H1 (cell line): ENCODE data around the gene RHBG. TPM values are rescaled to one million over a fixed set of nuclear protein-coding genes. Genes with fewer than 3 reads are reported as not detected.

ENCODE experiments used
- CTCF ChIA-PET: fragments of 300-600 bp; sonication (Branson Sonifier 250); formaldehyde crosslinking; loops from one replicate; lab custom pipeline; 2021; ENCODE audit not compliant: partially characterized antibody; lab: Charles Lee
- POLR2A ChIA-PET: fragments of 300-600 bp; sonication (Branson Sonifier 250); formaldehyde crosslinking; loops from one replicate; lab custom pipeline; 2021; ENCODE audit warnings: inconsistent platforms; ENCODE audit not compliant: partially characterized antibody; lab: Charles Lee
- DNase-seq, 2 experiments: peaks; one replicate each; pipeline versions ENCODE4 v3.0.0 to v3.0.0-alpha.2; 2010 to 2022; ENCODE audit warnings: low spot score in 2 of 2, low read depth in 1 of 2, mixed read lengths in 1 of 2
- FAIRE-seq: peaks from 2 replicates; lab custom pipeline; 2011; peaks lifted over from hg19 to GRCh38; lab: Jason Lieb, UNC
- H2AFZ ChIP-seq: 2 replicates; pipeline ENCODE4 v1.8.1; 2012; ENCODE audit warnings: low read length, inconsistent platforms
- H2AK5ac ChIP-seq: 2 replicates; pipeline ENCODE4 v1.6.1; 2013; ENCODE audit warnings: low read depth, low read length
- H2BK120ac ChIP-seq: replicated peaks from 2 replicates; pipeline ENCODE3; 2013; ENCODE audit warnings: low read depth, low read length, inconsistent platforms
- H2BK12ac ChIP-seq: 2 replicates; pipeline ENCODE4 v1.6.1; 2013; ENCODE audit warnings: low read depth, low read length
- H2BK15ac ChIP-seq: 2 replicates; pipeline ENCODE4 v1.6.1; 2013; ENCODE audit warnings: low read length
- H2BK20ac ChIP-seq: 2 replicates; pipeline ENCODE4 v1.6.1; 2013; ENCODE audit warnings: low read length
- H2BK5ac ChIP-seq: 2 replicates; pipeline ENCODE4 v1.6.1; 2013; ENCODE audit warnings: low read depth, low read length
- H3K14ac ChIP-seq: 2 replicates; pipeline ENCODE4 v1.6.1; 2013; ENCODE audit warnings: inconsistent platforms; ENCODE audit not compliant: insufficient read length
- H3K18ac ChIP-seq: 2 replicates; pipeline ENCODE4 v1.6.1; 2013; ENCODE audit warnings: low read length; ENCODE audit errors: extremely low read depth
- H3K23ac ChIP-seq: 2 replicates; pipeline ENCODE4 v1.6.1; 2013; ENCODE audit warnings: inconsistent platforms; ENCODE audit not compliant: insufficient read length
- H3K23me2 ChIP-seq: 2 replicates; pipeline ENCODE4 v1.6.1; 2013; ENCODE audit warnings: low read depth, low read length
- H3K27ac ChIP-seq: 2 replicates; pipeline ENCODE4 v1.6.1; 2011; ENCODE audit warnings: low read depth, low read length, inconsistent platforms
- H3K27me3 ChIP-seq, 4 experiments: replicated peaks in 1 of 4; 1 replicate in 1 of 4; 2 replicates in 3 of 4; pipeline versions ENCODE4 v1.6.1 to v1.8.1; 2011 to 2013; ENCODE audit warnings: low read length in 3 of 4, mild to moderate bottlenecking in 3 of 4, inconsistent platforms in 2 of 4, mixed read lengths in 2 of 4, moderate library complexity in 1 of 4; ENCODE audit not compliant: control insufficient read depth in 3 of 4, insufficient read depth in 3 of 4; ENCODE audit errors: extremely low read depth in 1 of 4
- H3K36me3 ChIP-seq, 4 experiments: 2 replicates each; pipeline versions ENCODE4 v1.6.1 to v1.8.1; 2011 to 2013; ENCODE audit warnings: mild to moderate bottlenecking in 4 of 4, low read length in 3 of 4, moderate library complexity in 2 of 4, control low read depth in 1 of 4, inconsistent platforms in 1 of 4; ENCODE audit not compliant: insufficient read depth in 4 of 4, control insufficient read depth in 2 of 4
- H3K4ac ChIP-seq: replicated peaks from 2 replicates; pipeline ENCODE3; 2013; ENCODE audit warnings: low read length, low read depth, mixed read lengths, inconsistent platforms; ENCODE audit not compliant: insufficient read length
- H3K4me1 ChIP-seq, 4 experiments: replicated peaks in 1 of 4; 1 replicate in 1 of 4; 2 replicates in 3 of 4; pipeline versions ENCODE4 v1.6.1 to v1.8.1; 2011 to 2013; ENCODE audit warnings: low read length in 3 of 4, inconsistent platforms in 2 of 4, mixed read lengths in 1 of 4; ENCODE audit not compliant: insufficient read depth in 4 of 4, control insufficient read depth in 3 of 4
- H3K4me2 ChIP-seq, 2 experiments: 2 replicates each; pipeline versions ENCODE4 v1.6.1 to v1.8.1; 2011 to 2013; ENCODE audit warnings: low read depth in 2 of 2, low read length in 2 of 2, control low read depth in 1 of 2, inconsistent platforms in 1 of 2, mild to moderate bottlenecking in 1 of 2; ENCODE audit not compliant: insufficient read depth in 1 of 2
- H3K4me3 ChIP-seq, 4 experiments: fragments of 200-600, 300-600 bp in 1 of 4; sonication (generic), shearing (Covaris generic), sonication (Bioruptor Twin) in 1 of 4; 2 replicates each; pipeline versions ENCODE4 v1.5.1 to v1.8.1; 2011 to 2016; ENCODE audit warnings: low read length in 4 of 4, low read depth in 3 of 4, control low read depth in 2 of 4, inconsistent platforms in 2 of 4, mild to moderate bottlenecking in 2 of 4, mixed read lengths in 1 of 4, moderate library complexity in 1 of 4; ENCODE audit not compliant: insufficient read depth in 2 of 4; ENCODE audit errors: extremely low read depth in 1 of 4
- H3K56ac ChIP-seq: replicated peaks from 2 replicates; pipeline ENCODE3; 2013; ENCODE audit warnings: low read depth, mild to moderate bottlenecking, mixed read lengths, low read length, inconsistent platforms; ENCODE audit not compliant: insufficient read length
- H3K79me1 ChIP-seq: 2 replicates; pipeline ENCODE4 v1.6.1; 2013; ENCODE audit warnings: low read depth, low read length, control low read depth
- H3K79me2 ChIP-seq, 2 experiments: 2 replicates each; pipeline versions ENCODE4 v1.6.1 to v1.8.1; 2012 to 2013; ENCODE audit warnings: low read length in 2 of 2, mild to moderate bottlenecking in 2 of 2, inconsistent platforms in 1 of 2; ENCODE audit not compliant: insufficient read depth in 2 of 2, control insufficient read depth in 1 of 2
- H3K9ac ChIP-seq, 4 experiments: replicated peaks in 1 of 4; 1 replicate in 1 of 4; 2 replicates in 3 of 4; pipeline versions ENCODE4 v1.6.1 to v1.8.1; 2011 to 2013; ENCODE audit warnings: low read depth in 3 of 4, low read length in 3 of 4, control low read depth in 2 of 4, mild to moderate bottlenecking in 2 of 4, moderate library complexity in 2 of 4, inconsistent platforms in 1 of 4; ENCODE audit errors: extremely low read depth in 1 of 4
- H3K9me3 ChIP-seq, 2 experiments: 2 replicates each; pipeline versions ENCODE4 v1.6.1 to v1.8.1; 2012 to 2013; ENCODE audit warnings: mild to moderate bottlenecking in 2 of 2, moderate library complexity in 2 of 2, control low read depth in 1 of 2, inconsistent platforms in 1 of 2, low read depth in 1 of 2, low read length in 1 of 2, mixed read lengths in 1 of 2; ENCODE audit not compliant: insufficient read depth in 2 of 2
- H4K20me1 ChIP-seq, 2 experiments: replicated peaks in 1 of 2; 2 replicates each; pipeline versions ENCODE3 to v1.8.1; 2011 to 2013; ENCODE audit warnings: inconsistent platforms in 2 of 2, low read length in 2 of 2, mild to moderate bottlenecking in 1 of 2; ENCODE audit not compliant: insufficient read depth in 2 of 2, control insufficient read depth in 1 of 2
- H4K5ac ChIP-seq: 2 replicates; pipeline ENCODE4 v1.6.1; 2013; ENCODE audit warnings: low read length, low read depth, mixed read lengths, inconsistent platforms; ENCODE audit not compliant: insufficient read length
- H4K8ac ChIP-seq: 2 replicates; pipeline ENCODE4 v1.8.0; 2013; ENCODE audit warnings: mild to moderate bottlenecking, moderate library complexity, low read length, inconsistent platforms; ENCODE audit not compliant: insufficient read depth; ENCODE audit errors: extremely low read depth
- H4K91ac ChIP-seq: replicated peaks from 2 replicates; pipeline ENCODE3; 2013; ENCODE audit warnings: low read length, mixed read lengths, inconsistent platforms; ENCODE audit not compliant: insufficient read length
- ATF2 ChIP-seq: IDR thresholded peaks from 2 replicates; pipeline ENCODE4 v1.6.1; 2012; ENCODE audit warnings: low read length, inconsistent platforms
- BCL11A ChIP-seq, 2 experiments: IDR thresholded peaks; one replicate each; pipeline ENCODE4 v1.6.1; 2011; ENCODE audit warnings: low read depth in 2 of 2, low read length in 2 of 2, mild to moderate bottlenecking in 2 of 2
- CBX5 ChIP-seq: fragments of 300-800, 300-1000 bp; sonication (generic); IDR thresholded peaks from 2 replicates; pipeline ENCODE4 v1.7.1; 2016; ENCODE audit warnings: antibody characterized with exemption, low read length, low read depth
- EP300 ChIP-seq, 2 experiments: IDR thresholded peaks; 1 replicate in 1 of 2; 2 replicates in 1 of 2; pipeline ENCODE4 v1.6.1; 2011 to 2012; ENCODE audit warnings: low read depth in 2 of 2, low read length in 2 of 2, mild to moderate bottlenecking in 2 of 2, borderline replicate concordance in 1 of 2, inconsistent platforms in 1 of 2, moderate library complexity in 1 of 2
- KDM4A ChIP-seq: IDR thresholded peaks from one replicate; pipeline ENCODE4 v1.7.1; 2012; ENCODE audit warnings: low read depth, mild to moderate bottlenecking, moderate library complexity, low read length, inconsistent platforms; ENCODE audit not compliant: severe bottlenecking
- MAFK ChIP-seq: IDR thresholded peaks from 2 replicates; pipeline ENCODE4 v1.6.1; 2012; ENCODE audit warnings: low read depth, mild to moderate bottlenecking, improper control_type of control experiment, low read length
- USF2 ChIP-seq: IDR thresholded peaks from 2 replicates; pipeline ENCODE4 v1.6.1; 2011; ENCODE audit warnings: low read length, improper control_type of control experiment
- WGBS, 2 experiments: shearing (Covaris generic) in 1 of 2; methylation state at CpG; one replicate each; pipeline versions ENCODE4 v1.1.6 to v1.1.7; 2013 to 2015; ENCODE audit warnings: low lambda C conversion rate in 2 of 2, mixed read lengths in 2 of 2, inconsistent platforms in 1 of 2, low coverage in 1 of 2, missing lambda C conversion rate in 1 of 2; ENCODE audit not compliant: insufficient replicate concordance in 2 of 2, insufficient coverage in 1 of 2, insufficient read length in 1 of 2; ENCODE audit errors: extremely low coverage in 1 of 2, missing lambda C conversion rate in 1 of 2; 5-methylcytosine and 5-hydroxymethylcytosine counted together
- polyA plus RNA-seq, 7 experiments: library from polyadenylated mRNA; depleted of rRNA in 3 of 7; stranded (reverse) in 5 of 7; unstranded in 2 of 7; fragments of >200 nt in 5 of 7; fragments of 200-250 nt in 2 of 7; gene quantifications; 1 replicate in 5 of 7; 2 replicates in 1 of 7; 4 replicates in 1 of 7; pipeline versions ENCODE4 v1.2.1 to v1.2.3, GENCODE V29; 2011 to 2013; ENCODE audit warnings: missing spikeins in 2 of 7, mixed read lengths in 2 of 7
- total RNA-seq: library from RNA; stranded (reverse); fragmentation: NEBNext Ultra II Directional; extraction: Animal tissue kit (Norgen Biotek cat#: 25700); gene quantifications from 2 replicates; pipeline ENCODE4 v1.2.1, GENCODE V29; 2021
- TF ChIP-seq, protein P1 (sequence below): IDR thresholded peaks from 2 replicates; pipeline ENCODE4 v1.6.1; 2012; ENCODE audit warnings: inconsistent platforms

The RHBG gene
- total and polyA plus RNA-seq, 2 of the 8 experiments (the other 6 are each of a cell fraction or from before 2014, with no cell fraction given): 2.6 to 2.7 TPM

DNA sequence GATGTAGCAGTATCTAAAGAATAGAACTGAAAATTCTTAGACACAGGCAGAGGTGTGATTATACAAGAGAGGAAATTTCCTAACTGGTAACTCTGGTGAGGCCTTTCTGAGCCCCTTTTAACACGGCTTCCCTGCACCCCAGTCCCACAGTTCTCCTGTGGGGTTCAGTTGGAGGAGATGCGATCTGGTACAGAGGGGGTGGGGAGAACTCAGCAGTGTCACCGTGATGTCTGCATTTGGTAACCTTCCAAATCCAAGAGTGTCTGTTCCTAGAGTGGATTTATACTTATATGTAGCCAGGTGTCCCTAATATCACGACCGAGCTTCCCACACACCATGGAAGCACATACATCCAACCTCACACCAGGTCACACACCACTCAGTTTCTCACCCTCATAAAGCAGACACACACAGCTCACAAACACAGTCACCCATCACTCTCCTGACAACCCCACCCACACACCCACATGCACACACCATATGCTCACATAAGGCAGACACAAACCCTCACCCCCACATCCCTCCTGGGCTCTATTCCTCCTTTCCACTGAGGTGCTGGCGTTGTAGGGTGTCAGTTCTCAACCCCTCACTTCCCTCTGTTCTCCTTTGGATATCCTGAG lies 48.5 kb downstream of the RHBG start:
- no peak overlapping the region for H2AK5ac ChIP-seq
- TF ChIP-seq EP300 (IDR thresholded peaks at IDR 0.05; ENCODE audit: borderline replicate concordance in 1 of 2, low read depth in 2 of 2, low read length in 2 of 2) (no peak), KDM4A (no peak), USF2 (no peak), BCL11A (IDR thresholded peaks at IDR 0.05; ENCODE audit: low read depth in 2 of 2, low read length in 2 of 2) (no peak), ATF2 (no peak), MAFK (no peak), CBX5 (no peak)
- TF ChIP-seq, protein P1, sequence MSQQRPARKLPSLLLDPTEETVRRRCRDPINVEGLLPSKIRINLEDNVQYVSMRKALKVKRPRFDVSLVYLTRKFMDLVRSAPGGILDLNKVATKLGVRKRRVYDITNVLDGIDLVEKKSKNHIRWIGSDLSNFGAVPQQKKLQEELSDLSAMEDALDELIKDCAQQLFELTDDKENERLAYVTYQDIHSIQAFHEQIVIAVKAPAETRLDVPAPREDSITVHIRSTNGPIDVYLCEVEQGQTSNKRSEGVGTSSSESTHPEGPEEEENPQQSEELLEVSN: no peak

More for the DNA sequence above, 48.5 kb downstream of the RHBG start:
- Histone ChIP-seq H3K79me1 (no peaks in the 10 kb centered on the region), H3K4me3 (no peak overlapping the region), H4K91ac (no peak overlapping the region), H3K23me2 (peaks cover 11% of the 10 kb centered on the region), H3K9ac (no peak overlapping the region), H3K27ac (no peak overlapping the region), H2BK15ac (no peak overlapping the region), H2AFZ (no peak overlapping the region), H3K14ac (no peak overlapping the region), H3K23ac (no peak overlapping the region), H3K27me3 (peaks cover 13 to 35% (median 29%) of the 10 kb centered on the region in 4 experiments), H3K4me2 (no peak overlapping the region), H3K4ac (no peak overlapping the region), H3K56ac (no peak overlapping the region), H3K79me2 (no peaks in the 10 kb centered on the region), H2BK12ac (peak overlapping the region; percentile 81; the same call in 1 of the 2 replicates), H4K5ac (no peak overlapping the region), H3K36me3 (no peaks in the 10 kb centered on the region), H2BK20ac (no peak overlapping the region), H4K20me1 (peaks cover 0 to 5% of the 10 kb centered on the region in 2 experiments), H3K4me1 (peaks cover 10 to 26% (median 16%) of the 10 kb centered on the region in 4 experiments), H3K18ac (no peak overlapping the region), H3K9me3 (no peaks in the 10 kb centered on the region), H2BK5ac (no peak overlapping the region), H4K8ac (no peak overlapping the region), H2BK120ac (no peak overlapping the region)
- no peak for FAIRE-seq
- no peak for DNase-seq
- 82% methylated on average over 6 of the region's 6 CpGs; no CpG with 5 or more reads in 1 of the 2 experiments for WGBS, 2 experiments
- ChIA-PET CTCF (interaction anchor here (0.9 to 16.8 kb wide), 7 partner anchors 8 to 133 kb away, joined by 3 to 517 read pairs (median 40); no protein-coding TSS in a partner anchor), POLR2A (interaction anchor here (1.1 to 2.2 kb wide), 3 partner anchors 13 to 29 kb away, joined by 4 to 6 read pairs (median 6); no protein-coding TSS in a partner anchor)
